Ovary (tissue), 3 donors: ENCODE data around the gene PTN.

Experiments used
- CTCF ChIP-seq, 3 donors: fragments of 450-650 bp in 2 of 3; fragments of 200-600 bp in 1 of 3; IDR thresholded peaks; one replicate each; pipeline versions ENCODE4 v1.5.1 to v1.8.0; 2016 to 2022; ENCODE audit warnings: antibody characterized with exemption in 3 of 3, mild to moderate bottlenecking in 1 of 3
- EP300 ChIP-seq: sonication (generic); formaldehyde crosslinking; IDR thresholded peaks from one replicate; pipeline ENCODE4 v1.6.1; 2017; ENCODE audit warnings: antibody characterized with exemption
- POLR2A ChIP-seq: fragments of 450-650 bp; IDR thresholded peaks from one replicate; pipeline ENCODE4 v1.6.1; 2017; ENCODE audit warnings: antibody characterized with exemption, mild to moderate bottlenecking, moderate library complexity
- donor health status: DM: no; HTN: no; CAD: no.

- TF ChIP-seq POLR2A, result no peak
- TF ChIP-seq CTCF (IDR thresholded peaks at IDR 0.05), result no peak
- no peak for TF ChIP-seq EP300
These were observed 122.1 kb downstream of the PTN start for GRCh38 chr7:137221467-137221866.
